Hypothalamus (tissue), 51 donors: Measurements from ENCODE around the gene CD22.

Source experiments
- DNase-seq, 51 donors: peaks; one replicate each; lab custom pipeline; 2025; lab: John Stamatoyannopoulos, UW

Gene CD22

DNA sequence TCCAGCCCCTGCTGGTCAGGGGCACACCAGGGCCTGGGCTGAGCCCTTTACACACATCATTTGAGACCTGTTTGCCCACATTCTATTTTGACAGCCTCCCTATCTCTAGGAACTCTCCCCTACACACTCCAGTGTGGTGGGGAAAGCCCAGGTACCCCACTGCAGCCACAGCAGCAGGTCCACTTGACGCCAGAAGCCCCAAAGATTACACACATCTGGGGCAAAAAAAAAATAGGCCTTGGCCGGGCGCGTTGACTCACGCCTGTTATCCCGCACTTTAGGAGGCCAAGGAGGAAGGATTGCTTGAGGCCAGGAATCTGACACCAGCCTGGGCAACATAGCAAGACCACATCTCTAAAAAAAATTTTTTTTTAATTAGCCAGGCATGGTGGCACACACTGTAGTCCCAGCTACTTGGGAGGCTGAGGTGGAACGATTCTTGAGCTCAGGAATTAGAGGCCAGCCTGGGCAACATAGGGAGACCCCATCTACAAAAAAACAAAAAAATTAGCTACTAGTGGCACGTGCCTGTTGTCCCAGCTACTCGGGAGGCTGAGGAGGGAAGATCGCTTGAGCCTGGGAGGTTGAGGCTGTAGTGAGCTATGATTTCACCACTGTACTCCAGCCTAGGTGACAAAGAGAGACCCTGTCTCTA is 18.0 kb upstream of the CD22 start:
- no peak for DNase-seq

DNA sequence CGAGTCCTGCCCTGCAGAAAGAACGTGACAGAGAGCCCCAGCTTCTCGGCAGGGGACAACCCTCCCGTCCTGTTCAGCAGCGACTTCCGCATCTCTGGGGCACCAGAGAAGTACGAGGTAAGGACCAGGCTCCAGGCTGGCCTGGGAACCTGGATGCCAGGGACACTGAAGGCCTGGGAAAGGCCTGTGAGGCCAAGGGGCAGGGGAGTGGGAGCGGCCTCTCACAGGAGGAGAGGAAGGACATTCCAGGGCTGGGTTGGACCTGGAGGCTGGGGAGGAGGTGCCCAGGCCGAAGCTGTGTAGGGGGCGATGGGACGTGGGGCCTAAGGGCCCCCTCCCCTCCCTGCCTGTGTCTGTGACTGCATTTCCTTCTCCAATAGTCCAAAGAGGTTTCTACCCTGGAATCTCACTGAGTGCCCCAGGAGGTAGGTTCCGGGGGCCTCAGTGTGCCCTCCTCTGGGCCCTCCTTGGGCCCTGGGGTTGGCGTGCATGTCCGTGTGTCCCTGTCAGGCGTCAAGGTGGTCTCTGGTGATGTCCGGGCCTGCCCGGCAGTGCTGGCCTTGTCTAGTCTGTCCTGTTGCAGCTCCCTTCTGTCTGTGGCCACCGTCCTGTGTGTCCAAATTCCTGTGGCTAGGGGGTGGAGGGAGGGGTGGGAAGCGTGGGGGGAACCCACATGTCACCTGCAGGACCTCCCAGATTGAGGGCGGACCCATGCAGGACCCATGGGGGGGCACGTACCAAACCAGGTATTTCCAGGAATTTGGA is 16.9 kb upstream of the CD22 start:
- DNase-seq, result no peak

DNA sequence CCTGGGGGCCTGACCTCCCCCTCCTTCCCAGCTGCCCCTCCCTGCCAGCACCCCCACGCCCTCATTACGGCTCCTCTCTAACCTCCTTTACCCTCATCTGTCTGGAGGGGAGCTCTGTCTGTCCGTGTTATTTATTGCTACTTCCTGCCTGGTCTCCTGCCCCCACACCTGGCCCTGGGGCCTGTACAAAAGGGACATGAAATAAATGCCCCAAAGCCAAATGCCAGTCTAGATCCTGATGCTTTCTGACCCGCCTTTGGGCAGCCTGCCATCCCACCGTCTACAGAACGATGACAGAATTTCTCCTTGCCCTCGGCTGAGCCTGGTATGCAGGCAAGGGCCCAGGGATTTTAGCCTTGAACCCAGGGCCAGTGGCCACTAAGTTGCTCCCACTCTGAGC is 15.4 kb upstream of the CD22 start:
- DNase-seq, result no peak

DNA sequence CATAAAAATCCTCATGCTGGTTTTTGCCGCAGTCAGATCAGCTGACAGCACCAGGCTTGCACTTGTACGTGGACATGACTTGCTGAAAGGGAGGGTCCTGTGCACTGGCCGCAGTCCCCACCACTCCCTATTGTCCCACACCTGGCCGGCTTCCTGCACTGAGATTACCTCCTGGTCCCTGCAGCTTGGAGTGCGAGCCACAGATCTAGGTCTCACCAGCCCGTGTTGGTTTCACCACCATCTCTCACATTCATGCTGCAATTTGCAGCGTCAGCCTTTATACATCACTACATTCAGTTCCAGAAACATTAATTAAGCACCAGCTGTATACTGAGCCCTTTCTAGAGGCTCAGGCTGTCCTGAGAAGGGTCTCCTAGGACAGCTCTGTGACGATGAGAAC is 15.0 kb upstream of the CD22 start:
- no peak for DNase-seq

DNA sequence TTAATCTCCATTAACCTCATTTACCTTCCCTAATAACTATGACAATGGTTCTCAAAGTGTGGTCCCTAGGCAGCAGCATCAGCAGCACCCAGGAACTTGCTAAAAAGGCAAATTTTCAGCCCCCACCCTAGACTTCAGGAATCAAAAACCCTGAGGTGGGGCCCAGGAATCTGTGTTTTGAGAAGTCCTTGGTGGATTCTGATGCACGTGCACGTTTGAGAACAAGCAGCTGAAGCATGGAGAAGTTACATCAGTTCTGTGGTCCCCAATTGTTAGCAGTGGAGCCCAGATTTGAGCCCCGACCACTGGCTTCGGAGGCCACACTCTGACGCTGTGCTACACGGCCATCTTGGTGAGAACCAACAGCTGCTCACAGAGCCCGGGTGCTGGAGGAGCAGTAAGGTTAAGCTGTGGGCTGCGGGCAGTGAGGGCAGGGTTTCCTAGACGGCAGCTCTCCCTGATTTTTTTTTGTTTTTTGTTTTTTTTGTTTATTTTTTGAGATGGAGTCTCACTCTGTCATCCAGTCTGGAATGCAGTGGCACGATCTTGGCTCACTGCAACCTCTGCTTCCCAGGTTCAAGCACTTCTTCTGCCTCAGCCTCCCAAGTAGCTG is 14.0 kb upstream of the CD22 start:
- no peak for DNase-seq

DNA sequence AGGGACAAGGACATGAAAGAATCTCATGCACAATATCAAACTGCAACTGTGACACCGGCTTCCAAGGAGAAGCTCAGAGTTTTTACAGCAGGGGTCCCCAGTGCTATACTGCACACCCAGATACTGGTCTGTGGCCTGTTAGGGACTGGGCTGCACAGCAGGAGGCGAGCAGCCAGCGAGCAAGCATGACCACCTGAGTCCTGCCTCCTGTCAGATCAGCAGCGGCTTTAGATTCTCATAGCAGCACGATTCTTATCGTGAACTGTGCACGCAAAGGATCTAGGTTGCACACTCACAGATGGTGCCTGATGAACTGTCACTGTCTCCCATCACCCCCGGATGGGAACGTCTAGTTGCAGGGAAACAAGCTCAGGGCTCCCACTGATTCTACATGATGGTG is 13.1 kb upstream of the CD22 start:
- no peak for DNase-seq

DNA sequence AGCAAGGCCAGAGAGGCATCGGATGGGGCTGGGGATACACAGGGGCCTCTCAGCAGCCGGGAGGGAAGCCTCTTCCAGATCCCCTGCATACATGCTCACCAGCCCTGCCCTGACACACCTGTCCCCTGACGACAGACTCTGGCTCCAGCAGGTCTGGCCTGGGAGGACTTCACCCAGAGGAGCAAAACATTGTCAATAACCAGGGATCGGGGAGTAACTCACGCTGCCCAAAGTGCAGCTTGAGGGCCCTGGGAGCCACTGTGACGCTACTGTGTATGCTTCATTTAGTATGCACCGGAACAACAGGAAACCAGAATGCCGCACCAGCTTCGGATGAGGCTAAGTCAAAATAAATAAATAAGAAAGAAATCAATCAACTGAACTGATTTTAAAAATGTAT is 12.4 kb upstream of the CD22 start:
- no peak for DNase-seq

DNA sequence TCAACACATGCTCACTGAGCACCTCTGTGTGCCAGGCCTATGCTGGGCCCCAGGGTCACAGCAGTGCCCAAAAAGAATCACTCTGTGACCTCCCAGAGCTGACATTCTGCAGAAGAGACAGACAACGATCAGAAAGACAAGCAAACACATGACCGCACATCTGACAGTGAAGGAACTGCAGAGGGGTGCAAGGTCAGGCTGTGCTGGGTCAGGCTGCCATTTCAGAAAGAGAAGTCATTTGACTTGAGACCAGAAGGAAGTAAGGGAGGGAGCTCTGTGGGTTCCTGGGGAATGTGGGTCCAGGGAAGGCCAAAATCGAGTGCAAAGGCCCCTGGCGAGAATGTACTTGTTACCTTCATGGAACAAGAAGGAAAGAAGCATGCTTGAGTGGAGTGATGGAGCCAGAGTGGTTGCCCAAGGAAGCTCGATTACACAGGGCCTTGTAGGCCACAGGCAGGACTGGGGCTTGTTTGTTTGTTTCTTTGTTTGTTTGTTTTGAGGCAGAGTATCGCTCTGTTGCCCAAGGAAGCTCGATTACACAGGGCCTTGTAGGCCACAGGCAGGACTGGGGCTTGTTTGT is 11.4 kb upstream of the CD22 start:
- DNase-seq, result no peak

DNA sequence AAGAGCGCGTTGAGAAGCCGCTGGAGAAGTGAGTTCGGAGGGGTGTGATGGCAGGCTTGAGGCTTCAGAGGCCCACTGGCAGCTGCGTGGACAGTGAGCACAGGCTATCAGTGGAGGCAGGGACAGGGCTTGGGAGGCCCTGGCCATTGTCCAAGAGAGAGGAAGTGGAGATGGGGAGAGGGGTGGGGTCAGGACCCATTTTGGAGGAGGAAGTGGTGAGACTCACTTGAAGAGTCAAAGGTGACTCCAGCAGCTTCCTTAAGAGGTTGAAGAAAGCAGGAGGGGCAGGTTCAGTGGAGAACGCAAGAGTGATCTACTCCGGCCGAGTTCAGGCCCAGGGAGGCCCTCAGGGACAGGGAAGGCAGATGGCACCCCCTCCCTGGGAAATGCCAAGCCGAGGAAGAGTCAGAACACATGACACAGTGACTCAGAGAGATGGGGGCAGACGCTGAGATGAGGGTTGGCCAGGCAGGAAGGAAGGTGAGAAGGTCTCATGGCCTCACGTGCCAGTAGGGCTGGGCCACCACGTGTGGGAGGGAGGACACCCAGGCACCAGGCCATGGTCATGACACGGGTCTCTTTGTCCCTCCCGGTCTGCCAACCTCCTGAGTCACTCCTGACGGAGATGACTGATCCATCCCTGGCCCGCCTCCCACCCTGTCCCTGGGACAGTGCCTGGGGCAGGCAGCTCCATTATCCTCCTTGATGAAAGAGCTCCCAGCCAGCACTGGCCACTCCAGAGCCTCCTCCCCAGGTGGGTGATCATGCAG is 10.1 kb upstream of the CD22 start:
- peak in 45 of 51 donors; percentile 4 to 88 (median 65) for DNase-seq

DNA sequence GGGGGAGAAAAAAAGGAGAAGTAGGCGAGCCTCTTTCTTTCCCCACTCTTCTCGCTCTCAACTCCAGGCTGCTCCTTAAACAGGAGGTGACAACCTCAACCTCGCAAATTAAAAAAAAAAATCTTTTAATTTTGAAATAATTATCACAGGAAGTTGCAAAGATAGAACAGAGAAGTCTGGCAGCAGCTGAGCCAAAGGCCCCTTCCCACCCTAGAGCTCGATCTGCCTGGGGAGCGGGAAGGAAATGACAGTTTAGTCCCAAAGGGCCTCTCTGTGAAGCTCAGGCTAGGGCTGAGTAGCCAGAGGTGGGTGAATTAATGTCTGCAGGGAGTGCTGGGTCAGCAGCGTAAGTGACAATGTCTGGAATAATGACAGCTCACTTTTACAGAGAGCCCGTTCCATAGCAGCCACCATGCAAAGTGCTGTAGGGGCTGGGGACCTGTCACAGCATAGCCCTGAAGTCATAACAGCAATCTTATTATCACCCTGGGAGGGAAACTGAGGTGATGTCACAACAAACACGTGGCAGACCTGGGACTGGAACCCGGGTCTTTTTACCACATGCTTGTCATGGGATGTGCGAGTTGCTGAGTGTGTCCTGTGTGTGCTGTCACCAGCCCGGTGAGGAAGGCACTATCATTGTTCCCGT is 8.8 kb upstream of the CD22 start:
- DNase-seq, result peak in 1 of 51 donors; percentile 8

DNA sequence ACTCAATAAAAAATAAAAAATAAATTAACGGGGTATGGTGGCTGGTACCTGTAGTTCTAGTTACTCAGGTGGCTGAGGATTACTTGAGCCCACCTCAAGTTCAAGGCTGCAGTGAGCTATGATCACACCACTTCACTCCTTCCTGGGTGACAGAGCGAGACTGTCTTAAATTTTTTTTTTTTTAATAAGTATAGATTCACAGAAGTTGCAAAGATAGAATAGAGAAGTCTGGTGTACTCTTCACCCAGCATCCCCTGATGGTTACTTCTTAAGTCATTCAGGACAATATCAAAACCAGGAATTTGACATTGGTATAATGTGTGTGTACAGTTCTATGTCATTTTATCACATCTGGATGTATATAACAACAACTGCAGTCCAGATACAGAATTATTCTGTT is 7.7 kb upstream of the CD22 start:
- DNase-seq, result no peak

DNA sequence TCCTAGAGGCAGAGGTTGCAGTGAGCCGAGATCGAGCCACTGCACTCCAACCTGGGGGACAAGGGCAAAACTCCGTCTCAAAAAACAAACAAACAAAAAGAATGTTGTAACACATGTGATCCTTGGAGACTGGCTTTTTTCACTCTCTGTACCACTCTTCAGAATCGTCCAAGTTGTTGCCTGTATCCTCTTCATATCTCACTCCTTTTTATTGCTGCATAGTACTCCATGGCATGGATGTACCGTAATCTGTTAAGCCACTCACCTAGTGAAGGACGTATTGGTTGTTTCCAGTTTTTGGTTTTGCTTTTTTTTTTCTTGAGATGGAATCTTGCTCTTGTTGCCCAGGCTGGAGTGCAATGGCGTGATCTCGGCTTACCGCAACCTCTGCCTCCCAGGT is 7.0 kb upstream of the CD22 start:
- no peak for DNase-seq

DNA sequence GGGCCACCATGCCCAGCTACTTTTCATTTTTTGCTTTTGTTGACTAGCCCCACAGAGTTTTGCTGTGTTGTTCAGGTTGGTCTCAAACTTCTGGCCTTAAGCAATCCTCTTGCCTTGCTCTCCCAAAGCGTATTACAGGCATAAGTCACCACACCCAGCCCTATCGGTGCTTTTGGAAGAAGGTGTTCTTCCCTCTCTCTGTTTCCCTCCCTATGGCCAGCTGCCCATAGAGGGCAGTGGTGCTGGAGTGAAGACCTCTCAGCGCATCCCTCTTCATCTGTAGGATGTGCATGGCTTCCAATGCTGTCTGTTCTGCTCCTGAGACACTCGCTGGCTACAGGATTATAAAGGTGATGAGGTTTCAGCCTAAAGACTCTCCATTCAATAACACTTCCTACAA is 1.3 kb upstream of the CD22 start:
- no peak for DNase-seq

DNA sequence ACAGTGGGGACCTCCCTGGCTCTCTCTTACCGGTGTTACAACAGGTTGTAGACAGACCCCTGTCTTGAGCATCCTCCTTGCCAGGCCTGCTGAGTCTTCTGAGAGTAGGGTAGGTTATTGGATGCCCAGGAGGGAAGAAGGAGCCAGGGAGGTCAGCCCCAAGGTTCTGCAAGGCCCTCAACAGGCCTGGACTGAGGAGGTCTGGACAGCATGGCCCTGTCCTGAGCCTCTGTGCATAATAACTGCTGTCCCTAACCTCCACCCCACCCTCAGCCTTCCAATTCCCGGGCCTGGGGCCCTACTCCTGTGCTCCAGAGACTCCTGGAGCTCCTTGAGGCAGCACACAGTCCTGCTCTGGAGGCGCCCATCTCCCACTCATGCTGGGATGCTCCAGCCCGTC is 336 bp downstream of the CD22 start:
- DNase-seq, result no peak

DNA sequence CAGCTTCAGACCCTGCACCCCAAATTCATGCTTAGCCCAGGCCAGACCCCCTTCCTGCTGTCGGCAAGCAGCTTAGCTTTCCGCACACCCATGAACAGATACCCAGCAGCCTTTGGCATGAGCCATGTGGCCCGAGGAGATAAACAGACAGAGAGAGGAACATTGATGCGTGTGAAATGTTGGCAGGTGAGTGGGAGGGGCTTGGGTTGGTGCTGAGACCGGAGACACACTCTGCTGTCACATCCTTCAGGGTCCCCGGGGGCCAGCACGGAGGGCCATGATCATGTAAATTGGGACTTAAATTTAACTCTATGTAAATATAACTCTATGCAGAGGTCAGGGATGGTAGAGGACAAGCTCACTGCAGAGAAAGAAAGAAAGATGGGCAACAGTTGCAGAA is 1.5 kb downstream of the CD22 start:
- no peak for DNase-seq

DNA sequence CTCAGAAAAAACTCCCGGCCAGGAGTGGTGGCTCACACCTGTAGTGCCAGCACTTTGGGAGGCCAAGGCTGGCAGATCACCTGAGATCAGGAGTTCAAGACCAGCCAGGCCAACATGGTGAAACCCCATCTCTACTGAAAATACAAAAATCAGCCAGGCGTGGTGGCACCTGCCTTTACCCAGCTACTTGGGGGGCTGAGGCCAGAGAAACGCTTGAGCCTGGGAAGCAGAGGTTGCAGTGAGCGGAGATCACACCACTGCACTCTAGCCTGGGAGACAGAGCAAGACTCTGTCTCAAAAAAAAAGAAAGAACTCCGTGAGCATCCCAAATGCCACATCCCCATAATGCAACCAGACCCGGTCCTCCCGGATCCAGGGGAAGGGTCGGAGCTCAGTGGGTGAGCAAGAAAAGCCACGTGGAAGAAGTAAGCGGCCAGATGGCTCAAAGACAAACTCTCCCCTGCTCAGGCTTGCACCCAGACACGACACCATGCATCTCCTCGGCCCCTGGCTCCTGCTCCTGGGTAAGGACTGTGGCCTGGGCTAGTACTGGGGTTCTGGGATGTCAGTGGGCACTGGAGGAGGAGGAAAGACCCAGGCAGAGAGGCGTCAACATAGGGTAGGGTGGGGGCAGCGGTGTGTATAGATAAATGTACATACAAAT is 2.7 kb downstream of the CD22 start:
- no peak for DNase-seq

DNA sequence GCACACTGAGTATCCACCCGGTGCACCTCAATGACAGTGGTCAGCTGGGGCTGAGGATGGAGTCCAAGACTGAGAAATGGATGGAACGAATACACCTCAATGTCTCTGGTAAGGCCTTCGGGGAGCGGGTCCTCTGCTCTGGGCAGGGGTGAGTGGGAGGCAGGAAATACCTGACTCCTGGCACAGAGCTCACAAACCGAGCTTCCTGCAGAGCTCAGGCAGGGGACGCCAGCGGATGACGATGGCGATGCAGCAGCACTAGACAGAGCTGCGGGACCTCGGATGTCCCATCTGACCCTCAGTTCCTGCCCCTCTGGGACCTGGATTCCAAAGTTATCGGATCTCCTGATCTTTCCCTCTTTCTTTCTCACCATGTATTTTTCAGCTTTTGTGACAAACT is 3.8 kb downstream of the CD22 start:
- no peak for DNase-seq

DNA sequence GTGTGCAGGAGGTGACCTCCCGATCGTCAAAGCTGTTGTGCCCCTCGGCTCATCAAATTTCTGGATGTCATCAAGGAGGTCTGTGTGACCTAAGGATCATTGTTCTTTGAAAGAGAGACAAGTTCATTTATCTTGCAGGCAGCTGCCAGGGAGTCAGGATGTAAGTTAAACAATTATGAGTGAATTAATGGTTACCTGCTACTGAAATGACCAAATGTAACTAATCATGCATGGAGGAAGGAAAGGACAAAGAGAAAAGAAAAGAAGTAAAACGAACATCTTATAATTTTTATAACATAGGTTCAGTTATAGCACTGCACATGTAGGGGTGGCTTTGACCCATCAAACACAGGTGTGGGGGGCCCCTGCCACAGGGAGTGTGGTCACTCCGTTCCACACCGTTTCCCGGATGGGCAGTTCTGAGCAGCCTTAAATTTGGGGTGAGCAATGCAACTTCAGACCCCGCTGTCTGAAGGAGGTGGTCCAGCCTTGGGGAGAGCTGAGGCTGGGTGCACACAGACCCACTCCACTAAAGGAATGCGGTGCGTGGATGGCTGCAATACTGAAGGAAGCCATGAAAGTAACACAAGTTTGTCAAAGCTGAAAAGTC is 5.3 kb downstream of the CD22 start:
- no peak for DNase-seq

DNA sequence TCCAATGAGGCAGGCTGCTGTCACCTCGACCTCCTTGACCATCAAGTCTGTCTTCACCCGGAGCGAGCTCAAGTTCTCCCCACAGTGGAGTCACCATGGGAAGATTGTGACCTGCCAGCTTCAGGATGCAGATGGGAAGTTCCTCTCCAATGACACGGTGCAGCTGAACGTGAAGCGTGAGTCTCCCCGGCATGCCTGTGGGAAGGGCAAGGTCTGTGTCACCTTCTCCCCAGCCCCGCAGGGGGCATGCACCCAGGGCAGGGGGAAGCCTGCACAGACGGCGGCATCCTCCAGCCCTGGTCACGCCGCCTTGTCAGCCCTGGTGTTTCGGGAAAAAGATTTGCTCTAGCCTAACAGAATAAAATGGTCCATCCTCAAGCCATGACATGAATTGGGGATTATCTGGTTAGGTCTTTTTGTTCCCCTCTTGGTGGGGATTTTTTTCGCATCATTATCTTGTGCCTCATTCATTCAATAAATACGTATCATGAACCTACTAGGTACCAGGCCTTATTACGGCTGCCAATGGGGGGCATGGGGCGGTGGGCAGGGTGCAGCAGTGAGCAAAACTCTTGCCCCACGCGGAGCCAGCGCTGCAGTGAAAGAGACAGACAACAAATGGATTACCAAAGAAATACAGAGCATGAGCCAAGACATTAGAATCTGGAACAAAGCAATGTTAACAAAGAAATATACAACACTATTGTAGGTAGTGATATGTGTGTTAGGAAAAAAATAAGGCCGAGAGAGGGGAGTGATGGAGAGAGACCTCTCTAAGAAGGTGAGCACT is 7.4 kb downstream of the CD22 start:
- no peak for DNase-seq
